Measurements from ENCODE around the gene HDAC4. TPM values are rescaled to one million over a fixed set of nuclear protein-coding genes. Genes with fewer than 3 reads are reported as not detected.

HDAC4 gene
- total RNA-seq, 1 experiment from 2014 or later, result 40.1 TPM

GRCh38 chr2:239343946-239344856 lies 56.6 kb downstream of the HDAC4 start:
- ChIA-PET CTCF (no interaction called here), POLR2A (no interaction called here)
- no peak overlapping the region for H3K27ac ChIP-seq (ENCODE audit: low read length)
- H3K36me3 ChIP-seq (ENCODE audit: control insufficient read depth, insufficient read depth, low read length), result no peaks in the 10 kb centered on the region
- no peaks in the 10 kb centered on the region for H3K9me3 ChIP-seq (ENCODE audit: control insufficient read depth, insufficient read depth, low read depth, low read length)
- H3K4me3 ChIP-seq (ENCODE audit: low read depth in 2 of 2, low read length in 2 of 2), result no peak overlapping the region
- H3K4me1 ChIP-seq (ENCODE audit: control insufficient read depth, insufficient read depth, low read length), result no peaks in the 10 kb centered on the region
- in situ Hi-C loops (cut with HindIII; ENCODE audit: low pct_unique_long_range_greater_than_20kb, low sequenced_read_pairs), result no loop called here
- DNase-seq (ENCODE audit: low read depth, low spot score) (no peak), ATAC-seq (no peak)
- no peaks in the 10 kb centered on the region for H3K27me3 ChIP-seq (ENCODE audit: control insufficient read depth, insufficient read depth, low read length)
- no TSS peak for BruUV-seq (replicated peaks)
- intact Hi-C loops (cut with micrococcal nuclease; ENCODE audit: unreplicated experiment), result no loop called here
- TF ChIP-seq CTCF (IDR thresholded peaks at IDR 0.05) (no peak), REST (IDR thresholded peaks at IDR 0.05; ENCODE audit: insufficient read depth in 1 of 2, low read depth in 2 of 2, low read length in 1 of 2) (no peak), SIN3A (IDR thresholded peaks at IDR 0.05; ENCODE audit: borderline replicate concordance, insufficient read depth, low read depth, low read length) (no peak), TCF7L2 (IDR thresholded peaks at IDR 0.05; ENCODE audit: low read depth, low read length) (no peak), POLR2AphosphoS5 (IDR thresholded peaks at IDR 0.05; ENCODE audit: low read depth, low read length) (no peak)

GRCh38 chr2:239343460-239343859 lies 57.4 kb downstream of the HDAC4 start:
- Histone ChIP-seq H3K36me3 (ENCODE audit: control insufficient read depth, insufficient read depth, low read length) (no peaks in the 10 kb centered on the region), H3K27me3 (ENCODE audit: control insufficient read depth, insufficient read depth, low read length) (no peaks in the 10 kb centered on the region), H3K27ac (ENCODE audit: low read length) (no peak overlapping the region), H3K4me3 (ENCODE audit: low read depth in 2 of 2, low read length in 2 of 2) (no peak overlapping the region), H3K9me3 (ENCODE audit: control insufficient read depth, insufficient read depth, low read depth, low read length) (no peaks in the 10 kb centered on the region), H3K4me1 (ENCODE audit: control insufficient read depth, insufficient read depth, low read length) (no peaks in the 10 kb centered on the region)
- ATAC-seq (no peak), DNase-seq (ENCODE audit: low read depth, low spot score) (no peak)
- ChIA-PET POLR2A (interaction anchor here (0.5 to 0.6 kb wide), 2 partner anchors 11 to 58 kb away, joined by 3 to 4 read pairs; no protein-coding TSS in a partner anchor), CTCF (no interaction called here)
- TF ChIP-seq CTCF (IDR thresholded peaks at IDR 0.05), result no peak
- no peak for TF ChIP-seq REST (IDR thresholded peaks at IDR 0.05; ENCODE audit: insufficient read depth in 1 of 2, low read depth in 2 of 2, low read length in 1 of 2)
- no peak for TF ChIP-seq POLR2AphosphoS5 (IDR thresholded peaks at IDR 0.05; ENCODE audit: low read depth, low read length)
- TF ChIP-seq TCF7L2 (IDR thresholded peaks at IDR 0.05; ENCODE audit: low read depth, low read length), result no peak
- TF ChIP-seq SIN3A (IDR thresholded peaks at IDR 0.05; ENCODE audit: borderline replicate concordance, insufficient read depth, low read depth, low read length), result no peak
- BruUV-seq (replicated peaks), result no TSS peak
- intact Hi-C loops (cut with micrococcal nuclease; ENCODE audit: unreplicated experiment), result no loop called here
- in situ Hi-C loops (cut with HindIII; ENCODE audit: low pct_unique_long_range_greater_than_20kb, low sequenced_read_pairs), result no loop called here
